PC-9 (cell line): ENCODE data around the gene FHL3. TPM values are rescaled to one million over a fixed set of nuclear protein-coding genes. Genes with fewer than 3 reads are reported as not detected.

Source experiments
- BruUV-seq: library from RNA; stranded (reverse); fragments of 400-500 nt; replicated peaks from 2 replicates; lab custom pipeline; 2021; lab: Mats Ljungman, UMichigan
- CTCF ChIA-PET: fragments of 300-600 bp; sonication (Branson Sonifier 250); formaldehyde crosslinking; loops from one replicate; lab custom pipeline; 2022; ENCODE audit warnings: antibody characterized with exemption; lab: Charles Lee
- POLR2A ChIA-PET: fragments of 300-600 bp; sonication (Branson Sonifier 250); formaldehyde crosslinking; loops from one replicate; lab custom pipeline; 2022; ENCODE audit warnings: antibody characterized with exemption; ENCODE audit not compliant: unreplicated experiment; lab: Charles Lee
- DNase-seq, 2 experiments: peaks; one replicate each; pipeline versions ENCODE4 v3.0.0 to v3.0.0-alpha.2; 2015 to 2022; ENCODE audit warnings: mixed read lengths in 1 of 2
- H2AFZ ChIP-seq: fragments of 200-600 bp; sonication (generic); 2 replicates; pipeline ENCODE4 v1.8.1; 2017; ENCODE audit warnings: antibody characterized with exemption
- H3F3A ChIP-seq: fragments of 200-600 bp; sonication (generic); 2 replicates; pipeline ENCODE4 v1.8.1; 2017; ENCODE audit warnings: antibody characterized with exemption, mild to moderate bottlenecking, low read depth; ENCODE audit not compliant: insufficient read depth
- H3K27ac ChIP-seq: fragments of 200-600 bp; sonication (generic); 2 replicates; pipeline ENCODE4 v1.6.1; 2016; ENCODE audit warnings: mixed run types
- H3K27me3 ChIP-seq: fragments of 200-600 bp; sonication (generic); 2 replicates; pipeline ENCODE4 v1.6.1; 2016; ENCODE audit warnings: low read depth, mixed run types; ENCODE audit not compliant: insufficient read depth
- H3K36me3 ChIP-seq: fragments of 200-600 bp; sonication (generic); 2 replicates; pipeline ENCODE4 v1.6.1; 2016; ENCODE audit warnings: low read depth, mixed run types
- H3K4me1 ChIP-seq: fragments of 200-600 bp; sonication (generic); replicated peaks from 2 replicates; pipeline ENCODE4 v1.6.1; 2016; ENCODE audit warnings: mixed run types; ENCODE audit not compliant: insufficient read depth
- H3K4me2 ChIP-seq: fragments of 200-600 bp; sonication (generic); 2 replicates; pipeline ENCODE4 v1.6.1; 2017; ENCODE audit warnings: mixed run types
- H3K4me3 ChIP-seq: fragments of 200-600 bp; sonication (generic); 2 replicates; pipeline ENCODE4 v1.6.1; 2016; ENCODE audit warnings: mixed run types
- H3K79me2 ChIP-seq: fragments of 200-600 bp; sonication (generic); 2 replicates; pipeline ENCODE4 v1.6.1; 2017; ENCODE audit warnings: low read depth, mixed run types
- H3K9me2 ChIP-seq: fragments of 200-600 bp; sonication (generic); 2 replicates; pipeline ENCODE4 v1.8.1; 2017; ENCODE audit warnings: mild to moderate bottlenecking; ENCODE audit not compliant: insufficient read depth
- H3K9me3 ChIP-seq: fragments of 200-600 bp; sonication (generic); 2 replicates; pipeline ENCODE4 v1.8.1; 2016; ENCODE audit warnings: low read depth; ENCODE audit not compliant: insufficient read depth
- H4K20me1 ChIP-seq: fragments of 200-600 bp; sonication (generic); 2 replicates; pipeline ENCODE4 v1.8.1; 2017; ENCODE audit not compliant: insufficient read depth
- CTCF ChIP-seq: fragments of 200-600 bp; sonication (generic); conservative IDR thresholded peaks from 2 replicates; pipeline ENCODE4 v1.6.1; 2017; ENCODE audit warnings: mixed run types, antibody characterized with exemption, mild to moderate bottlenecking, moderate library complexity
- EZH2 ChIP-seq: fragments of 200-600 bp; sonication (generic); IDR thresholded peaks from 2 replicates; pipeline ENCODE4 v1.8.0; 2017; ENCODE audit warnings: antibody characterized with exemption, low read depth
- intact Hi-C: fragments of 100-400 bp; cut with micrococcal nuclease; formaldehyde crosslinking; loops from one replicate; pipeline ENCODE4 v1.10.0; 2022; ENCODE audit not compliant: unreplicated experiment
- total RNA-seq: library from RNA; stranded (reverse); gene quantifications from 2 replicates; pipeline ENCODE4 v1.2.3, GENCODE V29; 2021

The FHL3 gene
- total RNA-seq, 1 experiment from 2014 or later: 26.2 TPM

- Histone ChIP-seq H3K9me2 (no peaks in the 10 kb centered on the region), H3K27ac (no peak overlapping the region), H3K9me3 (no peaks in the 10 kb centered on the region), H3K4me2 (no peak overlapping the region), H2AFZ (no peak overlapping the region), H4K20me1 (no peaks in the 10 kb centered on the region), H3K36me3 (peaks cover 32% of the 10 kb centered on the region), H3K79me2 (no peaks in the 10 kb centered on the region), H3K27me3 (no peaks in the 10 kb centered on the region), H3K4me3 (no peak overlapping the region), H3K4me1 (peaks cover 35% of the 10 kb centered on the region), H3F3A (peaks cover 30% of the 10 kb centered on the region; the same call in 1 of the 2 replicates)
- CTCF ChIA-PET: interaction anchor here (0.6 kb wide), 1 partner anchor 712 kb away, joined by 3 read pairs; no protein-coding TSS in a partner anchor
- TF ChIP-seq CTCF: no peak
- no peak for TF ChIP-seq EZH2
- POLR2A ChIA-PET: no interaction called here
- no TSS peak for BruUV-seq
- DNase-seq: no peak
- intact Hi-C loops: loop anchor here (5.0 kb wide), 3 partner anchors 112 to 1067 kb away; no protein-coding TSS in a partner anchor
Observed at GRCh38 chr1:38025233-38025632, 19.9 kb upstream of the FHL3 start.

GRCh38 chr1:38022810-38023209 lies 17.5 kb upstream of the FHL3 start:
- POLR2A ChIA-PET: no interaction called here
- no peak for DNase-seq
- TF ChIP-seq CTCF (no peak), EZH2 (no peak)

GRCh38 chr1:38021969-38022368 lies 16.7 kb upstream of the FHL3 start:
- intact Hi-C loops: no loop called here
- no peak for DNase-seq
- no peaks in the 10 kb centered on the region for H3K9me3 ChIP-seq
- H3K27ac ChIP-seq: no peak overlapping the region
- peaks cover 3% of the 10 kb centered on the region; the same call in 1 of the 2 replicates for H3K4me1 ChIP-seq
- no TSS peak for BruUV-seq
- no peak overlapping the region for H3K4me2 ChIP-seq
- H3K27me3 ChIP-seq: no peaks in the 10 kb centered on the region
- no peaks in the 10 kb centered on the region; the same call in 1 of the 2 replicates for H4K20me1 ChIP-seq
- CTCF ChIA-PET: interaction anchor here (0.6 kb wide), 1 partner anchor 798 kb away, joined by 5 read pairs; no protein-coding TSS in a partner anchor
- POLR2A ChIA-PET: no interaction called here
- no peaks in the 10 kb centered on the region for H3K9me2 ChIP-seq
- peaks cover 13% of the 10 kb centered on the region; the same call in 1 of the 2 replicates for H3F3A ChIP-seq
- H3K4me3 ChIP-seq: no peak overlapping the region
- TF ChIP-seq CTCF: no peak
- no peak for TF ChIP-seq EZH2
- H2AFZ ChIP-seq: no peak overlapping the region
- peaks cover 50% of the 10 kb centered on the region for H3K36me3 ChIP-seq
- 0 out of 2 replicates have a peak, but pooled peaks cover 3% of the 10 kb centered on the region for H3K79me2 ChIP-seq

More at GRCh38 chr1:38022810-38023209, 17.5 kb upstream of the FHL3 start:
- H3K9me2 ChIP-seq: no peaks in the 10 kb centered on the region
- no peaks in the 10 kb centered on the region for H3K27me3 ChIP-seq
- BruUV-seq: no TSS peak
- no peak overlapping the region for H3K4me3 ChIP-seq
- H3K36me3 ChIP-seq: peaks cover 46% of the 10 kb centered on the region
- no peak overlapping the region for H3K4me2 ChIP-seq
- H4K20me1 ChIP-seq: no peaks in the 10 kb centered on the region; the same call in 1 of the 2 replicates
- intact Hi-C loops: no loop called here
- no peaks in the 10 kb centered on the region for H3K9me3 ChIP-seq
- H3F3A ChIP-seq: peaks cover 20% of the 10 kb centered on the region; the same call in 1 of the 2 replicates
- no peak overlapping the region for H3K27ac ChIP-seq
- CTCF ChIA-PET: interaction anchor here (0.6 to 0.7 kb wide), 2 partner anchors 294 to 810 kb away, joined by 3 to 4 read pairs; no protein-coding TSS in a partner anchor
- H3K79me2 ChIP-seq: no peaks in the 10 kb centered on the region
- H2AFZ ChIP-seq: no peak overlapping the region
- peaks cover 11% of the 10 kb centered on the region for H3K4me1 ChIP-seq
